Activated naive CD8-positive, alpha-beta T cell treated with anti-CD3 and anti-CD28 coated beads for 36 hours (primary cell): ENCODE measurements around the gene HARBI1. TPM values are rescaled to one million over a fixed set of nuclear protein-coding genes. Genes with fewer than 3 reads are reported as not detected.
A peak's percentile ranks its signal among the peaks of the same experiment; 100 is the strongest.

Source experiments
- DNase-seq: peaks from one replicate; pipeline ENCODE4 v3.0.0; 2021
- H3K27ac Mint-ChIP-seq: one replicate; pipeline ENCODE4 v1.8.0; 2022; ENCODE audit warnings: mild to moderate bottlenecking, moderate library complexity, mixed read lengths
- H3K27me3 Mint-ChIP-seq: one replicate; pipeline ENCODE4 v1.8.0; 2022; ENCODE audit warnings: mild to moderate bottlenecking, mixed read lengths
- H3K36me3 Mint-ChIP-seq: one replicate; pipeline ENCODE4 v1.8.0; 2021; ENCODE audit warnings: mild to moderate bottlenecking, mixed read lengths
- H3K4me1 Mint-ChIP-seq: one replicate; pipeline ENCODE4 v1.8.0; 2021; ENCODE audit warnings: mixed read lengths
- H3K4me3 Mint-ChIP-seq: one replicate; pipeline ENCODE4 v1.8.0; 2022; ENCODE audit warnings: mild to moderate bottlenecking, moderate library complexity, mixed read lengths
- H3K9me3 Mint-ChIP-seq: one replicate; pipeline ENCODE4 v1.8.0; 2022; ENCODE audit warnings: mixed read lengths
- total RNA-seq, 2 experiments: library from RNA; stranded (reverse); gene quantifications; one replicate each; pipeline ENCODE4 v1.2.3, GENCODE V29; 2021

The HARBI1 gene
- total RNA-seq, 2 experiments from 2014 or later = 2.6 to 4.5 TPM

- DNase-seq = no peak
- peaks cover 58% of the 10 kb centered on the region for H3K4me1 Mint-ChIP-seq
- H3K4me3 Mint-ChIP-seq = peak overlapping the region; percentile 81
- no peaks in the 10 kb centered on the region for H3K9me3 Mint-ChIP-seq
- peak overlapping the region; percentile 93 for H3K27ac Mint-ChIP-seq
- no peaks in the 10 kb centered on the region for H3K27me3 Mint-ChIP-seq
- H3K36me3 Mint-ChIP-seq = peaks cover 5% of the 10 kb centered on the region
Measured at GRCh38 chr11:46559815-46560214, 57.2 kb downstream of the HARBI1 start.

- H3K9me3 Mint-ChIP-seq = no peaks in the 10 kb centered on the region
- H3K27ac Mint-ChIP-seq = no peak overlapping the region
- no peaks in the 10 kb centered on the region for H3K27me3 Mint-ChIP-seq
- no peak for DNase-seq
- H3K4me1 Mint-ChIP-seq = peaks cover 64% of the 10 kb centered on the region
- H3K36me3 Mint-ChIP-seq = peaks cover 7% of the 10 kb centered on the region
- no peak overlapping the region for H3K4me3 Mint-ChIP-seq
Measured at GRCh38 chr11:46557684-46558151, 59.3 kb downstream of the HARBI1 start.

DNA sequence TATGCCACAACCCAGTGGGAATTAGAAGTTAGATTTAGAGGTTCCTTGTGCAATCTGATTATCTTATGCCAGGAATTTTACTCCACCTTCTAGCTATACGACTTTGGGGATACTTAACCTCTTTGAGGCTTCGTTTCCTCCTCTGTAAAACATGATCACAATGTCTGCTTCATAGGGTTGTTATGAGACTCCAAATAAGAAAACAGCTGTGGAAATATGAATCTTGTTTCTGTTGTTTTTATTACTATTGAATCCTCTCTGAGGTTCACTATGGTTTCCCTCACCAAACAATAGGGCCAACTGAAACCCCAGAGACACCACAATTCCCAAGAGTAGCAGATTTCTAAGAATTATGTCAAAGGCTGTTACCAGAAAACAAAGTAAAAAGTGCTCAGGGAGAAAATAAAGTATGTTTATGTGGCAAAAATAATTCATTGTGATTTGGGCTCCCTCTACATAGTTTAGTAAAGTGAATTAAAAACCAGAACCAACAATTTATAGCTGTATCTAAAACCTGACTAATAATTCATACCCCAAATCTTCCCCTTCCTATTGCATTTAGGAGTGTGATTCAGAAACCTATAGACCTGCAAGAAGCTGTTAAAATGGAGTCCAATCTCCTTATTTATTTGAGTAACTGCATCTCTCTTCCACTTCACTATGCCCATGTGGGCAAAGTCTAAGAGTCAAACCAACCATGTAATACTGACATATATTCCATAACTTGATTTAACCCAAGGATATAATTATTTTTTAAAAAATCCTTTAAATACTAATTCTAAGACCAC is 61.6 kb downstream of the HARBI1 start:
- Mint-ChIP-seq H3K27me3 (no peaks in the 10 kb centered on the region), H3K36me3 (peaks cover 7% of the 10 kb centered on the region), H3K4me1 (peaks cover 50% of the 10 kb centered on the region), H3K9me3 (no peaks in the 10 kb centered on the region), H3K27ac (no peak overlapping the region), H3K4me3 (no peak overlapping the region)
- DNase-seq = peak; percentile 22

GRCh38 chr11:46554213-46555147 is 62.5 kb downstream of the HARBI1 start:
- peaks cover 7% of the 10 kb centered on the region for H3K36me3 Mint-ChIP-seq
- no peaks in the 10 kb centered on the region for H3K27me3 Mint-ChIP-seq
- DNase-seq = no peak
- no peak overlapping the region for H3K27ac Mint-ChIP-seq
- H3K4me3 Mint-ChIP-seq = no peak overlapping the region
- no peaks in the 10 kb centered on the region for H3K9me3 Mint-ChIP-seq
- H3K4me1 Mint-ChIP-seq = peaks cover 42% of the 10 kb centered on the region

GRCh38 chr11:46553814-46554212 is 63.2 kb downstream of the HARBI1 start:
- no peak for DNase-seq
- Mint-ChIP-seq H3K4me1 (peaks cover 37% of the 10 kb centered on the region), H3K27ac (no peak overlapping the region), H3K27me3 (no peaks in the 10 kb centered on the region), H3K36me3 (peaks cover 3% of the 10 kb centered on the region), H3K9me3 (no peaks in the 10 kb centered on the region), H3K4me3 (no peak overlapping the region)

Other genes with a start within 250 kb of the HARBI1 start
- gene MDK, start 235.6 kb downstream of the HARBI1 start, total RNA-seq = 1 to 10 TPM; 3.4 to 3.6 TPM
- under 1 TPM in 1 of 2 experiments, not detected in 1; 0.14 TPM for gene CHRM4, start 225.5 kb downstream of the HARBI1 start, total RNA-seq
- gene AMBRA1, start 23.2 kb downstream of the HARBI1 start, total RNA-seq = 10 to 100 TPM; 24.6 to 27.2 TPM
- 10 to 100 TPM; 49.2 to 51.4 TPM for gene ATG13, start 326 bp upstream of the HARBI1 start, total RNA-seq
- gene ARHGAP1, start 83.4 kb upstream of the HARBI1 start, total RNA-seq = 10 to 100 TPM; 45.1 to 46.8 TPM
- gene ZNF408, start 83.8 kb upstream of the HARBI1 start, total RNA-seq = 10 to 100 TPM; 12.9 to 15.1 TPM
- not detected for gene F2, start 102.0 kb upstream of the HARBI1 start, total RNA-seq
- 100 to 1,000 TPM; 139 to 144 TPM for gene CKAP5, start 229.1 kb upstream of the HARBI1 start, total RNA-seq